ENCODE data around the gene AMN. TPM values are rescaled to one million over a fixed set of nuclear protein-coding genes. Genes with fewer than 3 reads are reported as not detected.

AMN gene
- total RNA-seq, 2 experiments from 2014 or later: 1.0 to 1.4 TPM

GRCh38 chr14:102911991-102912761, 10.3 kb upstream of the AMN start:
- H3K4me3 Mint-ChIP-seq: no peak overlapping the region
- intact Hi-C loops (cut with micrococcal nuclease): no loop called here
- no peaks in the 10 kb centered on the region for H3K4me1 Mint-ChIP-seq (ENCODE audit: low read depth)
- no peak overlapping the region for H3K27ac Mint-ChIP-seq
- H3K36me3 Mint-ChIP-seq (ENCODE audit: low read depth): no peaks in the 10 kb centered on the region
- ChIA-PET POLR2A (no interaction called here), CTCF (no interaction called here)
- ATAC-seq: no peak
- TF ChIP-seq, protein P1, sequence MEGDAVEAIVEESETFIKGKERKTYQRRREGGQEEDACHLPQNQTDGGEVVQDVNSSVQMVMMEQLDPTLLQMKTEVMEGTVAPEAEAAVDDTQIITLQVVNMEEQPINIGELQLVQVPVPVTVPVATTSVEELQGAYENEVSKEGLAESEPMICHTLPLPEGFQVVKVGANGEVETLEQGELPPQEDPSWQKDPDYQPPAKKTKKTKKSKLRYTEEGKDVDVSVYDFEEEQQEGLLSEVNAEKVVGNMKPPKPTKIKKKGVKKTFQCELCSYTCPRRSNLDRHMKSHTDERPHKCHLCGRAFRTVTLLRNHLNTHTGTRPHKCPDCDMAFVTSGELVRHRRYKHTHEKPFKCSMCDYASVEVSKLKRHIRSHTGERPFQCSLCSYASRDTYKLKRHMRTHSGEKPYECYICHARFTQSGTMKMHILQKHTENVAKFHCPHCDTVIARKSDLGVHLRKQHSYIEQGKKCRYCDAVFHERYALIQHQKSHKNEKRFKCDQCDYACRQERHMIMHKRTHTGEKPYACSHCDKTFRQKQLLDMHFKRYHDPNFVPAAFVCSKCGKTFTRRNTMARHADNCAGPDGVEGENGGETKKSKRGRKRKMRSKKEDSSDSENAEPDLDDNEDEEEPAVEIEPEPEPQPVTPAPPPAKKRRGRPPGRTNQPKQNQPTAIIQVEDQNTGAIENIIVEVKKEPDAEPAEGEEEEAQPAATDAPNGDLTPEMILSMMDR (IDR thresholded peaks at IDR 0.05): no peak
- no peaks in the 10 kb centered on the region for H3K27me3 Mint-ChIP-seq
- H3K9me3 Mint-ChIP-seq: no peaks in the 10 kb centered on the region
- DNase-seq: no peak

GRCh38 chr14:102913341-102914211, 8.9 kb upstream of the AMN start:
- ChIA-PET POLR2A (no interaction called here), CTCF (no interaction called here)
- Mint-ChIP-seq H3K9me3 (no peaks in the 10 kb centered on the region), H3K36me3 (ENCODE audit: low read depth) (no peaks in the 10 kb centered on the region), H3K4me3 (no peak overlapping the region), H3K27ac (no peak overlapping the region), H3K27me3 (no peaks in the 10 kb centered on the region), H3K4me1 (ENCODE audit: low read depth) (no peaks in the 10 kb centered on the region)
- TF ChIP-seq, protein P1 (IDR thresholded peaks at IDR 0.05): peak; percentile 5
- DNase-seq: no peak
- no peak for ATAC-seq
- intact Hi-C loops (cut with micrococcal nuclease): no loop called here

GRCh38 chr14:102914474-102915291, 7.8 kb upstream of the AMN start:
- H3K9me3 Mint-ChIP-seq: no peaks in the 10 kb centered on the region
- no peak overlapping the region for H3K27ac Mint-ChIP-seq
- ChIA-PET CTCF (no interaction called here), POLR2A (interaction anchor here (1.3 kb wide), 1 partner anchor 18 kb away, joined by 3 read pairs; no protein-coding TSS in a partner anchor)
- ATAC-seq: no peak
- TF ChIP-seq, protein P1 (IDR thresholded peaks at IDR 0.05): no peak
- no peaks in the 10 kb centered on the region for H3K4me1 Mint-ChIP-seq (ENCODE audit: low read depth)
- H3K4me3 Mint-ChIP-seq: no peak overlapping the region
- intact Hi-C loops (cut with micrococcal nuclease): loop anchor here (5.0 kb wide), 1 partner anchor 222 kb away; no protein-coding TSS in a partner anchor
- DNase-seq: no peak
- H3K27me3 Mint-ChIP-seq: no peaks in the 10 kb centered on the region
- H3K36me3 Mint-ChIP-seq (ENCODE audit: low read depth): no peaks in the 10 kb centered on the region

- Mint-ChIP-seq H3K4me1 (ENCODE audit: low read depth) (no peaks in the 10 kb centered on the region), H3K9me3 (no peaks in the 10 kb centered on the region), H3K27ac (no peak overlapping the region), H3K4me3 (no peak overlapping the region), H3K27me3 (no peaks in the 10 kb centered on the region), H3K36me3 (ENCODE audit: low read depth) (no peaks in the 10 kb centered on the region)
- intact Hi-C loops (cut with micrococcal nuclease): loop anchor here (5.0 kb wide), 1 partner anchor 223 kb away; no protein-coding TSS in a partner anchor
- DNase-seq: no peak
- ChIA-PET CTCF (interaction anchor here (3.9 kb wide), 1 partner anchor 221 kb away, joined by 25 read pairs; no protein-coding TSS in a partner anchor), POLR2A (interaction anchor here (1.3 kb wide), 1 partner anchor 19 kb away, joined by 3 read pairs; no protein-coding TSS in a partner anchor)
- no peak for ATAC-seq
- TF ChIP-seq, protein P1 (IDR thresholded peaks at IDR 0.05): no peak
Measured at GRCh38 chr14:102915292-102916110, 7.0 kb upstream of the AMN start.

Data from activated CD8-positive, alpha-beta T cell treated with anti-CD3 and anti-CD28 coated beads for 36 hours (primary cell).